Fibroblast of lung (primary cell): ENCODE results near the gene ARHGDIA. TPM values are rescaled to one million over a fixed set of nuclear protein-coding genes. Genes with fewer than 3 reads are reported as not detected.

Experiments
- DNase-seq, 2 donors: peaks; one replicate each; pipeline versions ENCODE4 v3.0.0 to v3.0.0-alpha.2; 2010; ENCODE audit warnings: low read depth in 2 of 2
- H2AFZ ChIP-seq: 2 replicates; pipeline ENCODE4 v1.5.1; 2012; ENCODE audit warnings: low read length, control low read depth, inconsistent platforms
- H3K27ac ChIP-seq: 2 replicates; pipeline ENCODE4 v1.5.1; 2011; ENCODE audit warnings: low read length, control low read depth; ENCODE audit not compliant: insufficient read depth
- H3K27me3 ChIP-seq: 2 replicates; pipeline ENCODE4 v1.5.1; 2011; ENCODE audit warnings: mild to moderate bottlenecking, low read length; ENCODE audit not compliant: control insufficient read depth, insufficient read depth
- H3K36me3 ChIP-seq: 2 replicates; pipeline ENCODE4 v1.5.1; 2011; ENCODE audit warnings: low read length; ENCODE audit not compliant: control insufficient read depth, insufficient read depth
- H3K4me1 ChIP-seq: 2 replicates; pipeline ENCODE4 v1.5.1; 2011; ENCODE audit warnings: low read length; ENCODE audit not compliant: control insufficient read depth, insufficient read depth; ENCODE audit errors: extremely low read depth
- H3K4me2 ChIP-seq: 2 replicates; pipeline ENCODE4 v1.5.1; 2011; ENCODE audit warnings: low read length, control low read depth; ENCODE audit not compliant: insufficient read depth; ENCODE audit errors: extremely low read depth
- H3K4me3 ChIP-seq, 4 experiments: fragments of 200-600 bp in 1 of 4; sonication (generic) in 1 of 4; replicated peaks in 1 of 4; 2 replicates each; pipeline ENCODE4 v1.5.1; 2011 to 2016; ENCODE audit warnings: low read length in 4 of 4, low read depth in 3 of 4, mild to moderate bottlenecking in 3 of 4, control low read depth in 2 of 4, inconsistent platforms in 1 of 4, mixed read lengths in 1 of 4; ENCODE audit not compliant: insufficient read depth in 1 of 4; ENCODE audit errors: control extremely low read depth in 1 of 4
- H3K79me2 ChIP-seq: 2 replicates; pipeline ENCODE4 v1.5.1; 2012; ENCODE audit warnings: mild to moderate bottlenecking, low read length, inconsistent platforms; ENCODE audit not compliant: control insufficient read depth, insufficient read depth
- H3K9ac ChIP-seq: 2 replicates; pipeline ENCODE4 v1.5.1; 2011; ENCODE audit warnings: mild to moderate bottlenecking, low read length, control low read depth; ENCODE audit not compliant: insufficient read depth
- H3K9me3 ChIP-seq: 2 replicates; pipeline ENCODE4 v1.5.1; 2012; ENCODE audit warnings: low read depth, low read length; ENCODE audit not compliant: control insufficient read depth, insufficient read depth
- H4K20me1 ChIP-seq: 2 replicates; pipeline ENCODE4 v1.5.1; 2011; ENCODE audit warnings: low read length; ENCODE audit not compliant: control insufficient read depth, insufficient read depth; ENCODE audit errors: extremely low read depth
- CTCF ChIP-seq, 2 donors: IDR thresholded peaks in 1 of 2; conservative IDR thresholded peaks in 1 of 2; 1 replicate in 1 of 2; 2 replicates in 1 of 2; pipeline ENCODE4 v1.5.1; 2011 to 2012; ENCODE audit warnings: low read length in 2 of 2, control low read depth in 1 of 2, inconsistent platforms in 1 of 2, low read depth in 1 of 2, mild to moderate bottlenecking in 1 of 2
- EZH2 ChIP-seq: IDR thresholded peaks from 2 replicates; pipeline ENCODE4 v1.5.1; 2012; ENCODE audit warnings: low read length, control low read depth, mild to moderate bottlenecking; ENCODE audit errors: missing control alignments
- polyA plus RNA-seq, 2 donors: library from polyadenylated mRNA; depleted of rRNA in 1 of 2; stranded (reverse) in 1 of 2; unstranded in 1 of 2; fragments of >200 nt; gene quantifications; 2 replicates each; pipeline ENCODE4 v1.2.1, GENCODE V29; 2011 to 2012; ENCODE audit warnings: missing spikeins in 1 of 2
- total RNA-seq: library from RNA; depleted of rRNA; stranded (reverse); fragments of >200 nt; gene quantifications from 2 replicates; pipeline ENCODE4 v1.2.1, GENCODE V29; 2014

The ARHGDIA gene
- total and polyA plus RNA-seq, 2 donors (not counting 1 experiment from before 2014, with no cell fraction given), result 95.0 to 164 TPM

- Histone ChIP-seq H4K20me1 (no peaks in the 10 kb centered on the region), H3K27me3 (no peaks in the 10 kb centered on the region), H3K4me3 (peak within 1 kb of the TSS; percentile 64 to 74 (median 70)), H3K9ac (peak within 1 kb of the TSS; percentile 72), H2AFZ (no peak within 1 kb of the TSS), H3K4me1 (peaks cover 15% of the 10 kb centered on the region), H3K36me3 (peaks cover 46% of the 10 kb centered on the region), H3K27ac (peak within 1 kb of the TSS; percentile 56), H3K79me2 (peaks cover 54% of the 10 kb centered on the region), H3K9me3 (no peaks in the 10 kb centered on the region), H3K4me2 (peak within 1 kb of the TSS; percentile 100)
- DNase-seq, result peak; percentile 48 to 64
- TF ChIP-seq CTCF (conservative IDR thresholded peaks at IDR 0.05 in 1 of 2, IDR thresholded peaks at IDR 0.05 in 1 of 2; ENCODE audit: low read depth in 1 of 2, low read length in 2 of 2) (no peak), EZH2 (no peak)
Observed at GRCh38 chr17:81917565-81918332, 46.6 kb upstream of the ARHGDIA start, which contains the start of gene SIRT7. SIRT7 (minus strand) TSS chr17:81918176; CDS start chr17:81918131, 45 bp downstream.

- peak; percentile 41 to 72 for DNase-seq
- Histone ChIP-seq H3K4me1 (peaks cover 13% of the 10 kb centered on the region), H3K4me2 (peak overlapping the region; percentile 100), H4K20me1 (no peaks in the 10 kb centered on the region), H3K27ac (peak overlapping the region; percentile 12), H3K36me3 (peaks cover 43% of the 10 kb centered on the region), H3K9me3 (no peaks in the 10 kb centered on the region), H3K79me2 (peaks cover 43% of the 10 kb centered on the region), H3K9ac (no peak overlapping the region), H3K4me3 (peak overlapping the region; percentile 26 to 74 (median 70)), H2AFZ (no peak overlapping the region), H3K27me3 (no peaks in the 10 kb centered on the region)
- TF ChIP-seq CTCF (conservative IDR thresholded peaks at IDR 0.05 in 1 of 2, IDR thresholded peaks at IDR 0.05 in 1 of 2; ENCODE audit: low read depth in 1 of 2, low read length in 2 of 2) (no peak), EZH2 (no peak)
Observed at GRCh38 chr17:81916234-81917001, 45.3 kb upstream of the ARHGDIA start.

- Histone ChIP-seq H3K4me2 (no peak overlapping the region), H3K27me3 (no peaks in the 10 kb centered on the region), H3K4me1 (peaks cover 8% of the 10 kb centered on the region), H4K20me1 (no peaks in the 10 kb centered on the region), H3K36me3 (peaks cover 38% of the 10 kb centered on the region), H3K27ac (no peak overlapping the region), H3K4me3 (no peak overlapping the region), H2AFZ (no peak overlapping the region), H3K9ac (no peak overlapping the region), H3K79me2 (peaks cover 33% of the 10 kb centered on the region), H3K9me3 (no peaks in the 10 kb centered on the region)
- no peak for TF ChIP-seq CTCF (conservative IDR thresholded peaks at IDR 0.05 in 1 of 2, IDR thresholded peaks at IDR 0.05 in 1 of 2; ENCODE audit: low read depth in 1 of 2, low read length in 2 of 2)
- TF ChIP-seq EZH2, result no peak
- no peak for DNase-seq
Observed at GRCh38 chr17:81915331-81915730, 44.2 kb upstream of the ARHGDIA start.
